LNCaP clone FGC (cell line): ENCODE results near the gene CSF2.

Source experiments
- DNase-seq: peaks from one replicate; pipeline ENCODE4 v3.0.0-alpha.2; 2011; ENCODE audit warnings: low read depth
- H3K4me3 ChIP-seq: 2 replicates; pipeline ENCODE4 v1.5.1; 2011; ENCODE audit warnings: mild to moderate bottlenecking, low read depth, low read length, control low read depth
- TF ChIP-seq, protein P1 (sequence below): IDR thresholded peaks from 2 replicates; pipeline ENCODE4 v1.5.1; 2012; ENCODE audit warnings: mild to moderate bottlenecking; ENCODE audit not compliant: control insufficient read depth, insufficient read depth; ENCODE audit errors: extremely low read depth

CSF2 gene

DNA sequence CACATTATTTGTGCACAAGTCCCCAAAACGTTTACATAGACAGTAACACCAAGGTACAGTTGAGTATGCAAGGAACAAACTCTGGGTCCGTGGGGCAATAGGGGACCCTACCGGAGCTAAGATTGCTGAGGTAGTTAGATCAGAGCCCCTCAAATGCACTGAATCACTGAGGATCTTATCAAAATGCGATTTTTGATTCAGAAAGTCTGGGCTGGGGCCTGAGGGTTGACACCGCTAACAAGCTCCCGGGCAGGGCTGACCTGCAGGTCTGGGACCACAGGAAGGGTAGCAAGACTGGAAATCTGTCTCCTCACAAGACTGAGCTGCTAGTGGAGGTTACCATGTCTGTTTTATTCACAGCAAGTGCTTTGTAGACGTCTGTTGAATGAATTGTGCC is 14.9 kb upstream of the CSF2 start:
- no peak for DNase-seq
- TF ChIP-seq, protein P1, sequence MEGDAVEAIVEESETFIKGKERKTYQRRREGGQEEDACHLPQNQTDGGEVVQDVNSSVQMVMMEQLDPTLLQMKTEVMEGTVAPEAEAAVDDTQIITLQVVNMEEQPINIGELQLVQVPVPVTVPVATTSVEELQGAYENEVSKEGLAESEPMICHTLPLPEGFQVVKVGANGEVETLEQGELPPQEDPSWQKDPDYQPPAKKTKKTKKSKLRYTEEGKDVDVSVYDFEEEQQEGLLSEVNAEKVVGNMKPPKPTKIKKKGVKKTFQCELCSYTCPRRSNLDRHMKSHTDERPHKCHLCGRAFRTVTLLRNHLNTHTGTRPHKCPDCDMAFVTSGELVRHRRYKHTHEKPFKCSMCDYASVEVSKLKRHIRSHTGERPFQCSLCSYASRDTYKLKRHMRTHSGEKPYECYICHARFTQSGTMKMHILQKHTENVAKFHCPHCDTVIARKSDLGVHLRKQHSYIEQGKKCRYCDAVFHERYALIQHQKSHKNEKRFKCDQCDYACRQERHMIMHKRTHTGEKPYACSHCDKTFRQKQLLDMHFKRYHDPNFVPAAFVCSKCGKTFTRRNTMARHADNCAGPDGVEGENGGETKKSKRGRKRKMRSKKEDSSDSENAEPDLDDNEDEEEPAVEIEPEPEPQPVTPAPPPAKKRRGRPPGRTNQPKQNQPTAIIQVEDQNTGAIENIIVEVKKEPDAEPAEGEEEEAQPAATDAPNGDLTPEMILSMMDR, result no peak
- H3K4me3 ChIP-seq, result no peak overlapping the region

DNA sequence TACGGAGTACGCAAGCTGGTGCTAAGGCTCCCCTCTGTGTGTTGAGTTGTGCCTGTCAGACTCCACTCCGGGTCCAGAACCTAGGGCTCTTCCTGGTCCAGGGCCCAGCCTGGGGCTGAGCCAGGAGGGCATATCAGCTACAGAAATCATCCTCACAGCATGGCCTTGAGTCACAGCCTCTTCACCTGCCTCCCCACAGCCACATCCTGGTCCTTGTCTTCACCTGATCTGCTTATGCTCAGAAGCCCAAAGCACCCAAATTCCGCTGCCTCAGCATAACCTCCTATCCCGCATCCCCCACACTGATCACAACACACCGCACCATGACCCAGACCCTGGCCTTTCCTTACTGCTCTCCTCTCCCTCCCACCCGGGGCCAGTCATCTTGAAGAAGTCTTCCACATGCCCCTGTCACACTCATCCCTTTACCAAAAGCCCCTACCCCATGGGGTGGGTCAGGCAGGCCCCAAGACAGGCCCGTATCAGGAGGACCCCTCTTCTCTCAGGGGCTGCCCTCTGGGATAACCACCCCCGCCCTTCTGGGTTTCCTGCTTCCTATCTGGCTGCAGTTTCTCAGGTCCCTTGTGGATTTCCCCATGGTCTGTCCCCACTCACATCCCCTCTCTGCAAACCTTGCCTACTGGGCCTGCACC is 14.4 kb upstream of the CSF2 start:
- H3K4me3 ChIP-seq, result no peak overlapping the region
- no peak for DNase-seq
- TF ChIP-seq, protein P1, result no peak

DNA sequence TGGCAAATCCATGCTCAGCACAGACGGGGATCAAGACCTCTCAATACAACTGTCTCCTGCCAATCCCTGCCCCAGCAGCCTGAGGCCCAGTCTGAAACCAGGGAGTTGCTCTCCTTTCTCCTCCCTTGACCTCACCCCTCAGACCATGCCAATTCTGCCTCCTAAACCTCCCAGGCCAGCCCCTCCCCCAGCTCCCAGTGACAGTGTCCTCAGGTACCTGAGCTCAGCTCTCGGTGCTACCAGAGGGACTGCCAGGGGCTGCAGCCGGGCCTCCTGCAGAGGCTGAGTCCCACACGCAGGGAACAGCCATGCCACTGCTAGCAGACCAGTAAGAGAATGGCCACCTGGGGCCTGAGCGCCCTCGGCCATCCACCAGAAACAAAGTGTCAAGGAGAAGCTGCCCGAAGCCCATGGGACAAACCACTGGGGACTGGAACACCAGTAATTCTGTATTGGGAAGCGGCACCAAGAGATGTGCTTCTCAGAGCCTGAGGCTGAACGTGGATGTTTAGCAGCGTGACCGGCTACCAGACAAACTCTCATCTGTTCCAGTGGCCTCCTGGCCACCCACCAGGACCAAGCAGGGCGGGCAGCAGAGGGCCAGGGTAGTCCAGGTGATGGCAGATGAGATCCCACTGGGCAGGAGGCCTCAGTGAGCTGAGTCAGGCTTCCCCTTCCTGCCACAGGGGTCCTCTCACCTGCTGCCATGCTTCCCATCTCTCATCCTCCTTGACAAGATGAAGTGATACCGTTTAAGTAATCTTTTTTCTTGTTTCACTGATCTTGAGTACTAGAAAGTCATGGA is 13.7 kb upstream of the CSF2 start:
- TF ChIP-seq, protein P1, result no peak
- DNase-seq, result no peak
- H3K4me3 ChIP-seq, result no peak overlapping the region

DNA sequence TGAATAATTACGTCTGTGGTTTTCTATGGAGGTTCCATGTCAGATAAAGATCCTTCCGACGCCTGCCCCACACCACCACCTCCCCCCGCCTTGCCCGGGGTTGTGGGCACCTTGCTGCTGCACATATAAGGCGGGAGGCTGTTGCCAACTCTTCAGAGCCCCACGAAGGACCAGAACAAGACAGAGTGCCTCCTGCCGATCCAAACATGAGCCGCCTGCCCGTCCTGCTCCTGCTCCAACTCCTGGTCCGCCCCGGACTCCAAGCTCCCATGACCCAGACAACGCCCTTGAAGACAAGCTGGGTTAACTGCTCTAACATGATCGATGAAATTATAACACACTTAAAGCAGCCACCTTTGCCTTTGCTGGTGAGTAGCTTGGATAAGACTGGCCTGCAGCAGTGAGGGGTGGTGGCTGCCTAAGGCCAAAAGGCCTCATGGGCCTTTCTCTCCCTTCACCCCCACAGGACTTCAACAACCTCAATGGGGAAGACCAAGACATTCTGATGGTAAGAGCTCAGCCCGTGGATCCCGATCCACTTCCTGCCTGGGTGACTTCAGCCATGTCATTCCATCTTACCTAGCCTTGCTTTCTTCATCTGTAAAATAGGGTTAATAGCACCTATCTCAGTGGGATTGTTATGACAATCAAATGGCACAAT is 13.0 kb upstream of the CSF2 start, which contains the start of gene IL3:
TSS of gene IL3 (plus strand) at position 155 of the 661 bp plus-strand sequence. CDS start at position 207, 52 bp downstream.
- H3K4me3 ChIP-seq, result no peak within 1 kb of the TSS
- no peak for DNase-seq
- TF ChIP-seq, protein P1, result no peak

DNA sequence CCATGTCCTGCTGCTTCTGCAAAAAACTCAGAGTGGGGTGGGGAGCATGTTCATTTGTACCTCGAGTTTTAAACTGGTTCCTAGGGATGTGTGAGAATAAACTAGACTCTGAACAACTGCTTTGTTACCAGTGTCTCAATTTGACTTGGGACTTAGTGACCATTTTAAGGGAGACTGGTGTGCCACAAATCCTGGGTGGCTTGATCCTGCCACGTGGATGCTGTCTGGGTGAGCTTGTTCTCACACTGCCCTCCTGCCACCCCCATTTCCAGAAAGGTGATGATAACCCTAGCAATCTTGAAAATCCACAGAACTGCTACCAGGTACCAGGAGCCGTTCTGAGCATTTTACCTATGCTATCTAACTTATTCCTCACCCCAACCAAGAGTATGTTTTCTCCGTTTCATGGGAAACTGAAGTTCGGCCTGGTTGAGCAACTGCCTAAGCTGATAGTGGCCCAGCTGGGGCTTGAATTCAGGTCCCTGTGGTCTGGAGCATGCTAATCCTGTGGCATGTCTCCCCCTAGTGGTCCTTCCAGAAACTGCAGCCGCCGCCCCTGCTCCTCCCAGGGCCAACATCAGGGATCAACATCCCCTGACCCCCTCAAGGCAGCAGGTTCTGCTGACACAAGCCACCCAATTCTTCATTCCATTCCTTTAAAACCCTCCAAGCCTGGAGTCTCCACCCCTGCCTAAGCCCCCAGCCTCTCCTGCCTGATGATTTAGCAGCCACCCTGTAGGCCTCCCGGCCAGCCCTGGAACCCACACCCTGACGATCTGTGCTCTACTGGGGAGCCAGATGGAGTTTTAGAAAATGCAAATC is 10.3 kb upstream of the CSF2 start:
- peak; percentile 17 for DNase-seq
- no peak overlapping the region for H3K4me3 ChIP-seq
- TF ChIP-seq, protein P1, result peak; percentile 88

DNA sequence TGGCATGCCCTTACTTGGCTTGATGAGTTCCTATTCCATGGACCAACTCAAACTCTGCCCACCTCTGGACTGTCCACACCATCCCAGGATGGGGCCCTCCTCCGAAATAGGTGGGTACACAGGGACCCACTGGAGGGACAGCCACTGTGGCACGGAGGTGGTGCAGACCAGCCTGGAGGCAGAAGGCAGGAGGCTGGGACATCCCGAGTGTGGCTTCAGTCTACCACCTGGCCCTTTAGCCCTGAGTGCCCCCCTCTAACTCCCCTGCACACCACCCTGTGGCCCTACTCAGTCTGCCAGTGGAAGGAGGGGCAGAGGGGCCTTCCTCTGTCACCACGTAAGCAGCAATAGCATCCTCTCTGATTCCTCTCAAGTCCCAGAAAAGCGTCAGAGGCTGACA is 9.4 kb upstream of the CSF2 start:
- no peak overlapping the region for H3K4me3 ChIP-seq
- DNase-seq, result no peak
- TF ChIP-seq, protein P1, result no peak
